Measurements from ENCODE around the gene MCC.

GRCh38 chr5:113296676-113297075, 191.6 kb downstream of the MCC start:
- TF ChIP-seq CTCF (IDR thresholded peaks at IDR 0.05) (no peak), ZFX (IDR thresholded peaks at IDR 0.05; ENCODE audit: borderline replicate concordance) (no peak)
